Brain microvascular endothelial cell (primary cell): ENCODE data around the gene PRKAR1B.
A peak's percentile ranks its signal among the peaks of the same experiment; 100 is the strongest.
"Not testable (repeated sequence)": the region's sequence is repeated elsewhere in the genome, so short reads cannot be mapped to it uniquely, and the experiment has no call there.

ENCODE experiments used
- DNase-seq: peaks from one replicate; pipeline ENCODE4 v3.0.0-alpha.2; 2020
- H3K27ac ChIP-seq: fragments of 250-450 bp; sonication (Bioruptor Pico); 2 replicates; pipeline ENCODE4 v1.5.1; 2020; ENCODE audit warnings: mild to moderate bottlenecking, moderate library complexity
- H3K27me3 ChIP-seq: fragments of 250-450 bp; sonication (Bioruptor Pico); replicated peaks from 2 replicates; pipeline ENCODE4 v1.5.1; 2020; ENCODE audit warnings: mild to moderate bottlenecking
- H3K36me3 ChIP-seq: fragments of 250-450 bp; sonication (Bioruptor Pico); replicated peaks from 2 replicates; pipeline ENCODE4 v1.5.1; 2020; ENCODE audit warnings: mild to moderate bottlenecking
- H3K4me3 ChIP-seq: 2 replicates; pipeline ENCODE4 v1.5.1; 2011; ENCODE audit warnings: low read depth, mild to moderate bottlenecking, control low read depth, low read length, moderate library complexity
- in situ Hi-C: cut with HindIII; loops from 2 replicates; pipeline ENCODE4 v1.10.0; 2017; ENCODE audit warnings: low sequenced_read_pairs, low pct_ligation_motif_present
- TF ChIP-seq, protein P1 (sequence below): IDR thresholded peaks from 2 replicates; pipeline ENCODE4 v1.5.1; 2011; ENCODE audit warnings: low read depth, mild to moderate bottlenecking, moderate library complexity, low read length, control low read depth, inconsistent platforms; ENCODE audit errors: missing control alignments

The PRKAR1B gene

DNA sequence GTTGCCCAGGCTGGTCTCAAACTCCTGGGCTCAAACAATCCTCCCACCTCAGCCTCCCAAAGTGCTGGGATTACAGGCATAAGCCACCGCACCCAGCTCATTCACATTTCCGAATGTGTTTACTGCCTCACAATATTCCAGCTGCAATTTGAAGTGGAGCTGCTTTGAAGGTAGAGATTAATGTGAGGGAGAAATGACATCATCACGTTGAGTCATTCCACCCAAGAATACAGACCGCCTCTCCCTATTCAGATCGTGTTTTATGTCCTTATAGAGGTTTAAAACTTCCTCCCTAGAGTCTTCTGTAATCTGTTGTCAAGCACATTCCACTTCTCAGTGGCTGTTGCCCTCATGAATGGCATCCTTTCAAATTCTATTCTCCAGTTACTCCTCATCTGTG, 107.0 kb downstream of the PRKAR1B start:
- H3K36me3 ChIP-seq = no peaks in the 10 kb centered on the region
- in situ Hi-C loops = no loop called here
- H3K27ac ChIP-seq = no peak overlapping the region
- no peaks in the 10 kb centered on the region for H3K27me3 ChIP-seq
- TF ChIP-seq, protein P1, sequence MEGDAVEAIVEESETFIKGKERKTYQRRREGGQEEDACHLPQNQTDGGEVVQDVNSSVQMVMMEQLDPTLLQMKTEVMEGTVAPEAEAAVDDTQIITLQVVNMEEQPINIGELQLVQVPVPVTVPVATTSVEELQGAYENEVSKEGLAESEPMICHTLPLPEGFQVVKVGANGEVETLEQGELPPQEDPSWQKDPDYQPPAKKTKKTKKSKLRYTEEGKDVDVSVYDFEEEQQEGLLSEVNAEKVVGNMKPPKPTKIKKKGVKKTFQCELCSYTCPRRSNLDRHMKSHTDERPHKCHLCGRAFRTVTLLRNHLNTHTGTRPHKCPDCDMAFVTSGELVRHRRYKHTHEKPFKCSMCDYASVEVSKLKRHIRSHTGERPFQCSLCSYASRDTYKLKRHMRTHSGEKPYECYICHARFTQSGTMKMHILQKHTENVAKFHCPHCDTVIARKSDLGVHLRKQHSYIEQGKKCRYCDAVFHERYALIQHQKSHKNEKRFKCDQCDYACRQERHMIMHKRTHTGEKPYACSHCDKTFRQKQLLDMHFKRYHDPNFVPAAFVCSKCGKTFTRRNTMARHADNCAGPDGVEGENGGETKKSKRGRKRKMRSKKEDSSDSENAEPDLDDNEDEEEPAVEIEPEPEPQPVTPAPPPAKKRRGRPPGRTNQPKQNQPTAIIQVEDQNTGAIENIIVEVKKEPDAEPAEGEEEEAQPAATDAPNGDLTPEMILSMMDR = no peak
- DNase-seq = peak; percentile 68
- H3K4me3 ChIP-seq = no peak overlapping the region

DNA sequence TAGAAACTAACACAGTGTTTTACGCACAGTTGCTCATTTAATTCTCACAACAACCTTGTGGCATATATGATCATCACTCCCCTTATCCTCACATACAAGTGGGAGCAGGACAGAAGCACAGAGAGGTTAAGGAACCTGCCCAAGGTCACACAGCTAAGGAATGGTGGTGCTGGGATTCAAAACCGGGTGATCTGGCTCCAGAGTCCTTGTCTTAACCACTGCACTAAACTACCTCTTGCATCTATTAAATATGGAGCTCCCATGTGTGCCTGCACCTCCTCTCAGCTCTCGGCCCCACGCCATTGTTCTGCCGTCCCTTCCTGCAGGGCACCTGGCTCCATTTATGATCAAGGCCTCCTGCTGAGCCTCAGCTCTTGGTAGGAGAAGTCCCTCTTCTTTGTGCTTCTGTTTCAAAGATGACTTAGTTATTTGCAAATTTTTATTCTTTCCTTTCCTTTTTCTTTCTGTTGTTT, 107.7 kb downstream of the PRKAR1B start:
- DNase-seq = no peak
- Histone ChIP-seq H3K4me3 (no peak overlapping the region), H3K27me3 (no peaks in the 10 kb centered on the region), H3K27ac (no peak overlapping the region), H3K36me3 (no peaks in the 10 kb centered on the region)
- in situ Hi-C loops = no loop called here
- TF ChIP-seq, protein P1 = no peak

DNA sequence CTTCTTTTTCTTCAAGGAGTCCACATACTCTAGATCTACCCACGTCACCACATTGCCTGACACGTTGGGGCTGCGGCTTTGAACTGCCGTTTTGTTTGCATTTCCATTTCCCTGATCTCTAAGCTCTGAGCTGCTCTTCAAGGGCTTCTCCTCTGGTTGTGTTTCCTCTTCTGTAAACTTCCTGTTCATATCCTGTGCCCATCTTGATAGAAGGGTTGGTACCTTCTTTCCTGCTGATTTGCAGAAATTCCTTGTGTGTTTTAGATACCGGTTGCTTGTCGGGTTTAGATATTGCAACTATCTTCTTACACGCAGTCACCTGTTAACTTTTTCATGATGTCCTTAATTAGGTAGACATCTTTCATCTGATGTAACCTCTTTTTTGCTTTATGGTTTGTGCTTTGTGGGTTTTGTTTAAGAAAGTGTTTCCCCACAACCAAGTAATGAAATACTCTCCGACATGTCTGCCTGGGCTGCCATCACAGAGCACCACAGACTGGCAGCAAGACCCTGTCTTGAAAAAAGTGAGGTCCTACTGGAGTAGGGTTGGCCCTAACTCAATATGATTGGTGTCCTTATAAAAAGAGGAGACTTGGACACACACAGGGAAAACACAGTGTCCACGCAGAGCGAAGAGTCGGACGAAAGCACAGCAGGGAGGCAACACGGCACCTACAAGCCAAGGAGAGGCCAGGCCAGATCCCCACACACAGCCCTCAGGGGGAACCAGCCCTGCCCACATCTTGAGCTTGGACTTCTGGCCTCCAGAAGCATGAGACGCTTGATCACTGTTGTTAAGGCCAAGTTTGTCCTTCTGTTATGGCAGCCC, 108.3 kb downstream of the PRKAR1B start:
- Histone ChIP-seq H3K27ac (no peak overlapping the region), H3K27me3 (no peaks in the 10 kb centered on the region), H3K36me3 (no peaks in the 10 kb centered on the region), H3K4me3 (no peak overlapping the region)
- TF ChIP-seq, protein P1 = no peak
- no peak for DNase-seq
- in situ Hi-C loops = no loop called here

DNA sequence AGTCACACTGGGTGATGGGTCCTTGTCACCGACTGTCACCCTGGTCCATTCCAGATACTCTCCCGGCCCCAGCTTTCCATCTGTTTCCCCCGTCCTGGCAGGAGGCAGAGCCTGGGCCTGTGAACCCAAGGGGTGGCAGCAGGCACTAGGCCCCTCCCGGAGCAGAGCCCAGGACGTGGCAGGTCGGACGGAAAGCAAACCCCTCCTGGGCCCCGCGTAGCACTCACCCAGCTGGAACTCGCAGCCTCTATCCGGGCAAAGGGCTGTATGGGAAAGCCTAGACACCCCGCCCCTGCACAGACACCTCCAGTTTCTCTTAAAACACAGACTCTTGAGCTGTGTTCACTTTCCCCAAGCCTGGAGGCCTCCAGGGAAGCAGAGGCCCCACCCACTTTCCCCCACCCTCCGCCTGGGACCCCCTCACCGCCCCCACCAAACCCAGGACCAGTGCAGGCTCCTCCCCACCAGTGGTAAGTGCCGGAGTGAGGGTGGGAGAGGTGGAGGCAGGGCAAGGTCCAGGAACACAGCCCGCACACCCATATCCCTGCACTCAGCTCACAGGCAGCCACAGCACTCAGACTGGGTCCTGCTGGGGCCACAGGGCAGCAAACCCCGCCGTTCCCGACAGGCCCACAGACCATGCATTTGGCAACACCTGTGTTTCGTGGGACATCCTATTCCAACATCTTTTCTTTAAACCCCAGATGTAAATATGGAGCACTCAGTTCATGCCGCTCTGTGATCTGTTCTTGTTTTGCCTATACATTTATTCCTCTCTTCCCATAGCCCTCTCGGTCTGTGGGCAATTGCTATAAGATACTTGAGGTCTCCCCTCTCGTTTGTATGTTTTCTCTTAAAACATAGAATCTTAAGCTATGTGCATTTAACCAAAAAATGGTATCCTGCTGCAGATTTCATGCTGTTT, 109.2 kb downstream of the PRKAR1B start:
- no peak overlapping the region for H3K4me3 ChIP-seq
- no peak for DNase-seq
- no peaks in the 10 kb centered on the region for H3K36me3 ChIP-seq
- in situ Hi-C loops = no loop called here
- TF ChIP-seq, protein P1 = no peak
- no peaks in the 10 kb centered on the region for H3K27me3 ChIP-seq
- no peak overlapping the region for H3K27ac ChIP-seq

GRCh38 chr7:613442-614140, 113.5 kb downstream of the PRKAR1B start:
- no peak overlapping the region for H3K27ac ChIP-seq
- H3K36me3 ChIP-seq = no peaks in the 10 kb centered on the region
- H3K27me3 ChIP-seq = no peaks in the 10 kb centered on the region
- TF ChIP-seq, protein P1 = no peak
- in situ Hi-C loops = no loop called here
- no peak for DNase-seq
- H3K4me3 ChIP-seq = no peak overlapping the region

DNA sequence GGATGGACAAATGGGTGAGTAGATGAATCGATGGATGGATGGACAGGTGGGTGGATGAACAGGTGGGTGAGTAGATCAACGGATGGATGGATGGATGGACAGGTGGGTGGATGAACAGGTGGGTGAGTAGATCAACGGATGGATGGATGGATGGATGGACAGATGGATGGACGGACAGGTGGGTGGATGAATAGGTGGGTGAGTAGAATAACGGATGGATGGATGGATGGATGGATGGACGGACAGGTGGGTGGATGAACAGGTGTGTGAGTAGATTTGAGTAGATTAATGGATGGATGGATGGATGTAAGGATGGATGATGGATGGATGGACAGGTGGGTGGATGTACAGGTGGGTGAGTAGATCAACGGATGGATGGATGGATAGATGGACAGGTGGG, 115.2 kb downstream of the PRKAR1B start:
- H3K4me3 ChIP-seq, H3K36me3 ChIP-seq, DNase-seq, H3K27me3 ChIP-seq, in situ Hi-C loops, H3K27ac ChIP-seq: not testable (repeated sequence)
